Activated T-helper 2 cell treated with anti-CD3 and anti-CD28 coated beads, Interferon-gamma antibody, Interleukin-2, Interleukin-4, amounts not matched to agents 10 μg/mL and 5 μg/mL and 100 μg/mL, durations not matched to agents 14 hours and 24 hours and 36 hours (primary cell): ENCODE data around the gene TULP4. TPM values are rescaled to one million over a fixed set of nuclear protein-coding genes. Genes with fewer than 3 reads are reported as not detected.
"Not testable (repeated sequence)": the region's sequence is repeated elsewhere in the genome, so short reads cannot be mapped to it uniquely, and the experiment has no call there.

ENCODE experiments used
- DNase-seq: peaks from one replicate; pipeline ENCODE4 v3.0.0; 2021; ENCODE audit warnings: low spot score
- H3K27ac Mint-ChIP-seq: one replicate; pipeline ENCODE4 v1.8.0; 2021; ENCODE audit warnings: mixed read lengths
- H3K27me3 Mint-ChIP-seq: one replicate; pipeline ENCODE4 v1.8.0; 2021; ENCODE audit warnings: low read depth, mixed read lengths
- H3K36me3 Mint-ChIP-seq: one replicate; pipeline ENCODE4 v1.8.0; 2021; ENCODE audit warnings: low read depth, mixed read lengths
- H3K4me1 Mint-ChIP-seq: one replicate; pipeline ENCODE4 v1.8.0; 2021; ENCODE audit warnings: low read depth, mixed read lengths
- H3K4me3 Mint-ChIP-seq: one replicate; pipeline ENCODE4 v1.8.0; 2021; ENCODE audit warnings: low read depth, mild to moderate bottlenecking, moderate library complexity, mixed read lengths
- H3K9me3 Mint-ChIP-seq: one replicate; pipeline ENCODE4 v1.8.0; 2021; ENCODE audit warnings: mixed read lengths
- intact Hi-C: fragments of 100-400 bp; cut with micrococcal nuclease; formaldehyde crosslinking; loops from one replicate; pipeline ENCODE4 v1.15.1; 2023
- total RNA-seq: library from RNA; stranded (reverse); gene quantifications from 2 replicates; pipeline ENCODE4 v1.2.3, GENCODE V29; 2022

TULP4 gene
- total RNA-seq, 1 donor from 2014 or later = 19.8 TPM

DNA sequence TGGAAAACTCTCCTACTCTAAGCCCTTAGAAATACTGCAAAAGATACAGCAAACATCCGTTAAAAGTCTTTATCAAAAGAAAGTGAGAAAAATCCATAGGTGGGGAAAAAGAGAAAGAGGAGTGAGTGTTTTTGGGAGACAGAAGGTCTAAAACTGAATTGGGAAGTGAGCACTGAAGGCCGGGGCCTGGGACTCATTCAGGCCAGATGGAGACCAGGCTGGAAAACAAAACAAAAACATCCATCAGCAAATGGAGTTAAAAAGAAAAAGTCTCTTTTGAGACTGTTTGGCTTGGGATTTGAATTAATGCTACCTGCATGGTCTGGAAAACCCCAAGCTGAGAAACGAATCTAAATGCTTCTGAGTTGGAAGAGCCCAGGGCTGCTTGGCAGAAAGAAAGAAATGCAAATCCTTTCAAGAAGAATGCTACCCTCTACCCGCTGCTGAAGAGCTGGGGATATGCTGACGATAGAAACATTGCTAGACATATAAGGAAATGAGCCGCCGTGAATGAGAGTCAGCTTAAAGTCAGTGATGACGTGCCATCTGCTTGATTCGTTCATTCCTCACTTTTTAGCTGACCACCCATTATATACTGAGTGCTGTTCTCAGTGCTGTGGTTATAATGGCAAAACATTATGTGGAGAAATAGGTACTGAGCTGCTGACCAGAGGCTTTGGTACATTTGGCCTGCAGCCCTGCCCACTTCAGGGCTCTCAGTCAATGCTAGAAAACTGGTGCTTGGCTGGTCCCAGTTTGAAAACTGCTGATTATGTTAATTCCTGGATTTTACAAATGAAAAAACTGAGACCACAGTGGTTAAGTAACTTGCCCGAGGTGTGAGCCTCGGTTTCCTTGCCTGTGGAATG is 28.0 kb upstream of the TULP4 start:
- Mint-ChIP-seq H3K4me1 (peaks cover 28% of the 10 kb centered on the region), H3K4me3 (no peak overlapping the region), H3K27me3 (no peaks in the 10 kb centered on the region), H3K36me3 (no peaks in the 10 kb centered on the region), H3K27ac (no peak overlapping the region), H3K9me3 (no peaks in the 10 kb centered on the region)
- intact Hi-C loops = no loop called here
- DNase-seq = no peak

DNA sequence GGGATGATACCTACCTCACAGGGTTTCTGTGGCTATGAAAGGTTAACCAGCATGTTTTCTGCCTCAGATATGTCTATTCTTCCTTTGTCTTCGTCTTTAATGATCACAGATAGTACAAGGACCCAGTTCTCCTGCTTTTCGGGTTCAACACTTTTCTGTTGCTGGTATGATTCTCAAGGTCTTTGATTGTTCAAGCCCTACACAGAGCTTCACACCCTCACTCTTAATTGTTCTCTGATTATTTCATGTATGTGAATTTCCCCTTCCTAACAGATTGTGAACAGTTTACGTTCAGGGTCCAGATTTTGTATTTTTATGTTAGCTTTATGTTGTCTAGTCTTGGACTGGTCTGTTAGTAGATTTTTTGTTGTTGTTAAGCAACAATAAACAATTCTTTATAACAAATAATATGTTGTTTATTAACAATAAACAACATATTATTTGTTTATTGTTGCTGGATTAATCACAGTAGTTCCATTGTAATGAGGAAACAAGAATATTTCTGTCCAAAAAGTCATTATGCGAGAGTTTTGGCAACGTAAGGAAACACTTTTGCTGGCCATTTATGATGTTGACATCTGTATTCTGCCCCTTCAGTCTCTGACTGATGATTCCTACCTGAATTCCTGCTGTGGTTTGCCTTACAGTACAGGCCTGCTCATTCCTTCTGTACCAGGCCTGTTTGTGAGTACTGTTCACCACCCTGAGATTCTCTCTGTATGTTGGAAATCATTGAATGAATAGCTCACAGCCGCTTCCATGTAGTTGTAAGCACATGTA is 27.2 kb upstream of the TULP4 start:
- no peak for DNase-seq
- intact Hi-C loops = loop anchor here (5.0 kb wide), 1 partner anchor 37 kb away; no protein-coding TSS in a partner anchor
- Mint-ChIP-seq H3K4me1 (peaks cover 36% of the 10 kb centered on the region), H3K27ac (no peak overlapping the region), H3K27me3 (no peaks in the 10 kb centered on the region), H3K4me3 (no peak overlapping the region), H3K9me3 (no peaks in the 10 kb centered on the region), H3K36me3 (no peaks in the 10 kb centered on the region)

DNA sequence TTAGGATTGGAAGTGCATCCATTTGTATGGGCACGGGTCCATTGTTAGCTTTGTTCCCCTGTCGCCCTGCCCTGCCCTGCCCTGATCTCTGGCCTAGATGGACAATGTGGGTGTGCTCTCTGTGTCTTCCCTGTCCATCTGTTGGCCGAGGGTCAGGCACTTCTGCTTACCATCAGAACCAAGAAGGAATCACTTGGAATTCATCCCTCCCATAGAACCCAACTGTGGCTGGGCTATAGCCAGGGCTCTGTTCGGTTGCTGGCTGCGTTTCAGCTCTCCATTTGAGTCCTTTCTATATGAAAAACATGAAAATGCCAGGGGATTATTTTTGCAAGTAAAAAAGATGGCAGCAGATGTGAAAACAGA is 26.6 kb upstream of the TULP4 start:
- Mint-ChIP-seq H3K27ac (no peak overlapping the region), H3K36me3 (no peaks in the 10 kb centered on the region), H3K4me3 (no peak overlapping the region), H3K27me3 (no peaks in the 10 kb centered on the region), H3K9me3 (no peaks in the 10 kb centered on the region), H3K4me1 (peaks cover 41% of the 10 kb centered on the region)
- no peak for DNase-seq
- intact Hi-C loops = loop anchor here (5.0 kb wide), 1 partner anchor 37 kb away; no protein-coding TSS in a partner anchor

DNA sequence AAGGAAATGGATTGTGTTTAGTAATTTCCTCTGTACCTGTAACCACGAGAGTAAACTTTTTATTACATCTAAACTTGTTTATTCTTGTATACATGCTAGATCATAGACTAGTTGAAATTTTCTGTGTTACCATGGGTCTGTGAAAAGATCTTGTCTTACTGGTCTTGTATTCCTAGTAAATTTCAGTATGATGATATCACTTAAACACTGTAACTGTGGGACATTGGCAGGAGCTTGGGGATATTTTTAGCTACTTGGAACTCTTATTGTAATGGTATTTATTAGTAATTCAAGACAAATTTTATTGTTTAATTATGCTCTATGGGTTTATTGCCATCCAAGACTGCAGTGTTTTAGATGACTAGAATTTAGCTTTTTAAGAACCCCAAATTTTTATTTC is 25.9 kb upstream of the TULP4 start:
- DNase-seq = no peak
- no peak overlapping the region for H3K4me3 Mint-ChIP-seq
- no peaks in the 10 kb centered on the region for H3K36me3 Mint-ChIP-seq
- no peak overlapping the region for H3K27ac Mint-ChIP-seq
- H3K9me3 Mint-ChIP-seq = no peaks in the 10 kb centered on the region
- H3K27me3 Mint-ChIP-seq = no peaks in the 10 kb centered on the region
- H3K4me1 Mint-ChIP-seq = peaks cover 49% of the 10 kb centered on the region
- intact Hi-C loops = loop anchor here (5.0 kb wide), 1 partner anchor 36 kb away; no protein-coding TSS in a partner anchor

DNA sequence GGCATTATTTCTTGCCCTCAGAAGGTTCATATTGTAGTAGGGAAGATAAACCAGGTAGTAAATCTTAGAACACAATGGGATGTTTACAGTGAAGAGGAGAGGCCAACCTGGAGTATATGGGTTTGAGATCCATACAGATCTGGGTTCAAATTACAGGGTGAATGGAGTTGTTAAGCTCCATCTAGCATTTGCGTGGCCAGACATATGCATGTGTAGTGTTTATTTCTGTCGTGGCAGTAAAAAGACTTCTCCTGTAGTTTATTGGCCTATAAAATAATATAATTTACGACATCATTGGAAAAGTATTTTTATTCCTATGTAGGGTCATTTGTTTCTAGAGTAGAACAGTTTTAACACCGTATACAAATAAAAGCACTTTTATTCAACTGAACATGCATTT is 25.2 kb upstream of the TULP4 start:
- no peaks in the 10 kb centered on the region for H3K27me3 Mint-ChIP-seq
- H3K27ac Mint-ChIP-seq = no peak overlapping the region
- H3K9me3 Mint-ChIP-seq = no peaks in the 10 kb centered on the region
- H3K4me3 Mint-ChIP-seq = no peak overlapping the region
- H3K36me3 Mint-ChIP-seq = no peaks in the 10 kb centered on the region
- H3K4me1 Mint-ChIP-seq = peaks cover 55% of the 10 kb centered on the region
- no peak for DNase-seq
- intact Hi-C loops = loop anchor here (5.0 kb wide), 1 partner anchor 35 kb away; no protein-coding TSS in a partner anchor

DNA sequence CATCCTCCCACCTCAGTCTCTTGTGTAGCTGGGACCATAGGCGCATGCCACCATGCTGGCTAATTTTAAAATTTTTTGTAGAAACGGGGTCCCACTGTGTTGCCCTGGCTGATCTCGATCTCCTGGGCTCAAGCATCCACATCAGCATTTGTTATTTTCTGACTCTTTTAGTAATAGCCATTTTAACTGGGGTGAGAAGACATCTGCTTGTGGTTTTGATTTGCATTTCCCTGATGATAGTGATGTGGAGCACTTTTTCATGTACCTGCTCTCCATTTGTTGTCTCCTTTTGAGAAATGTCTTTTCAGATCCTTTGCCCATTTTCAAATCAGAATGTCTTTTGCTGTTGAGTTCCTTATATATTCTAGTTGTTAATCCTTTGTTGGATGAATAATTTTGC is 22.2 kb upstream of the TULP4 start:
- H3K4me1 Mint-ChIP-seq = peaks cover 49% of the 10 kb centered on the region
- peak overlapping the region; percentile 83 for H3K27ac Mint-ChIP-seq
- H3K4me3 Mint-ChIP-seq = peak overlapping the region; percentile 54
- H3K27me3 Mint-ChIP-seq = no peaks in the 10 kb centered on the region
- H3K36me3 Mint-ChIP-seq = peaks cover 8% of the 10 kb centered on the region
- H3K9me3 Mint-ChIP-seq = peaks cover 6% of the 10 kb centered on the region
- intact Hi-C loops = loop anchor here (2.0 kb wide), 2 partner anchors 55 to 57 kb away; no protein-coding TSS in a partner anchor
- DNase-seq = no peak

DNA sequence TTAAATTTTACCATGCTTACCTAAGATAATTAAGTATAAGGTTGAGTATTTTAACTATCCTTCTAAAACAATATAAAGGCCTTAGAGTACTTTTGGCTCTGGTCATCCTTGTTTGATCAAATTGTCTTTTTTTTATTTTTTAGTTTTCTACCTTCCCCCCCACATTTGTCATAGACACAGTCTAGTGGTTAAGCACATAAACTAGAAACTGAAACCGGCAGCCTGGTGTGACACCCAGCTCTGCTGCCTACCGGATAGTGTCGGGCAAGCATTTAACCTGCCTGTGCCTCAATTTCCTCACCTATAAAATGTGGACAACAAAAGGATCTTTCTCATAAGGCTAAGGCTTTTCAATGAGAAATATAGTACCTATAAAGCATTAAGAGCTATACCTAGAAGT is 21.6 kb upstream of the TULP4 start:
- Mint-ChIP-seq H3K4me1 (peaks cover 46% of the 10 kb centered on the region), H3K4me3 (peak overlapping the region; percentile 54), H3K36me3 (peaks cover 9% of the 10 kb centered on the region), H3K27me3 (no peaks in the 10 kb centered on the region), H3K27ac (peak overlapping the region; percentile 83), H3K9me3 (peaks cover 7% of the 10 kb centered on the region)
- peak; percentile 48 for DNase-seq
- intact Hi-C loops = loop anchor here (2.0 kb wide), 2 partner anchors 54 to 58 kb away; no protein-coding TSS in a partner anchor

DNA sequence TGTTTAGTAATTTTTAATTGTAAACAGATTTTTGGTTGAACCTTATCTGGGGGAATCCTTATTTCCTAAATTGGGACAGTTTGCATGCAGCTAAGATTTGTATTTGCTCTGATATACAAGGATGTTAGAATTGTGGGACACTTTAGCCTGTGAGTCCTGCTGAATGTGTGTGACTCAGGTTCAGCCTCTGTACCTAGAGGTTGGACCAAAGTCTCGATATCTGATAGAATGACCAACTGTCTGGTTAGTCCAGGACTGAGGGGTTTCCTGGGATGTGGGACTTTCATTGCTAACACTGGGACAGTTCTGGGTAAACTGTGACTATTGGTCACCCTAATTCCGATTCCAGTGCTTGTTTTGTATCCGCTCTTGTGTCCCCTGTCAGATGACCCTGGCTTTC is 20.2 kb upstream of the TULP4 start:
- Mint-ChIP-seq H3K36me3 (peaks cover 19% of the 10 kb centered on the region), H3K27me3 (no peaks in the 10 kb centered on the region), H3K4me3 (no peak overlapping the region), H3K4me1 (peaks cover 37% of the 10 kb centered on the region), H3K27ac (no peak overlapping the region), H3K9me3 (peaks cover 18% of the 10 kb centered on the region)
- DNase-seq = no peak
- intact Hi-C loops = no loop called here

DNA sequence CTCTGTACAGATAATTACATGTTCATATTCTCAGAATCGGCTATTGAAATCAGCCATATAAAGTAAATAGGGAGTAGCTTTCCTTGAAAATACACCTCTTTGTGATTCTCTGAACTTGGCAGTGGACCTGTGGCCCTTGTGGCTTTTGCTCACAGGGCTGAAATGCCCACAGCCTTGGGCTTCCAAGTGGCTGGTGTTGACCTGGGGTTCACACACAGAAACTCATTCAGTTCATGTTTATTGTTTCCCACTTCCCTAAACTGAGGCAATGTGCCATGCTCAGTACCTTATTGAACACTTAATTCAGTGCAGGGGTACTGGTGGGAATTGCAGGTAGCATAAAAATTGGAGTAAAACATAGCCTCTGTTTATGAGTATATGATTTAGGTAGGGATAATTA is 19.1 kb upstream of the TULP4 start:
- Mint-ChIP-seq H3K36me3 (peaks cover 26% of the 10 kb centered on the region), H3K9me3 (peaks cover 25% of the 10 kb centered on the region), H3K27me3 (no peaks in the 10 kb centered on the region), H3K4me1 (peaks cover 37% of the 10 kb centered on the region), H3K4me3 (no peak overlapping the region), H3K27ac (no peak overlapping the region)
- intact Hi-C loops = no loop called here
- DNase-seq = no peak

DNA sequence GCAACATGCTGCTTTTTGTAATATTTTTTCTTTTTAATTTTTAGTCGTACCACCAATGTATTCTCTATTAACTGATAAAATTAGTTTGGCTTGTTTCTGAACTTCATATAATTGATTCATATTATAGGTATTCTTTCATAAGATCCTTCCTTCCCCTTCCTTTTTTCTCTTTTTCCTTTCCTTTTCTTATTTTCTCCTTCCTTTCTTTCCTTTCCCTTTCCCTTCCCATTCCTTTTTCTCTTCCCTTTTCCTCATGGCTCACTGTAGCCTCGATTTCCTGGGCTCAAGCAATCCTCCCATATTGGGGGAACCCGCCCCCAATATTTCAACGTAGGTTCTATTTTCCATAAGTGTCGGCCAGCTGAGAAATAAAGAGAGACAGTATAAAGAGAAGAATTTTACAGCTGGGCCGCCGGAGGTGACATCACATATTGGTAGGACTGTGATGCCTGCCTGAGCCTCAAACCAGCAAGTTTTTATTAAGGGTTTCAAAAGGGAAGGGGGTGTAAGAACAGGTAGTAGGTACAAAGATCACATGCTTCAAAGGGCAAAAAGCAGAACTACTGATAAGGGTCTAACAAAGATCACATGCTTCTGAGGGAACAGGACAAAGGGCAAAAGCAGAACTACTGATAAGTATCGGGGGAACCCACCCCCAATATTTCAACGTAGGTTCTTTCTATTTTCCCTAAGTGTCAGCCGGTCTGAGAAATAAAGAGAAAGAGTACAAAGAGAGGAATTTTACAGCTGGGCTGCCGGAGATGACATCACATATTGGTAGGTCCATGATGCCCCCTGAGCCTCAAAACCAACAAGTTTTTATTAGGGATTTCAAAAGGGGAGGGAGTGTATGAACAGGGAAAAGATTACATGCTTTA is 16.1 kb upstream of the TULP4 start:
- DNase-seq, intact Hi-C loops, H3K27ac Mint-ChIP-seq, H3K27me3 Mint-ChIP-seq, H3K4me3 Mint-ChIP-seq: not testable (repeated sequence)
- Mint-ChIP-seq H3K36me3 (peaks cover 38% of the 10 kb centered on the region), H3K4me1 (peaks cover 17% of the 10 kb centered on the region), H3K9me3 (peaks cover 30% of the 10 kb centered on the region)

DNA sequence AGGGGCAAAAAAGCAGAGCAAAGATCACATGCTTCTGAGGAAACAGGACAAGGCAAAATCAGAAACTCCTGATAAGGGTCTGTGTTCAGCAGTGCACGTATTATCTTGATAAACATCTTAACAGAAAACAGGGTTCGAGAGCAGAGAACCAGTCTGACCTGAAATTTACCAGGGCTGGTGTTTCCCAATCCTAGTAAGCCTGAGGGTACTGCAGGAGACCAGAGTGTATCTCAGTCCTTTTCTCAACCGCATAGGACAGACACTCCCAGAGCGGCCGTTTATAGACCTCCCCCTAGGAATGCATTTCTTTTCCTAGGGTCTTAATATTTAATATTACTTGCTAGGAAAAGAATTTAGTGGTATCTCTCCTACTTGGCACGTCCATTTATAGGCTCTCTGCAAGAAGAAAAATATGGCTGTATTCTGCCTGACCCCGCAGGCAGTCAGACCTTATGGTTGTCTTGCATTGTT is 15.4 kb upstream of the TULP4 start:
- H3K9me3 Mint-ChIP-seq = peaks cover 30% of the 10 kb centered on the region
- DNase-seq, H3K4me3 Mint-ChIP-seq, H3K27me3 Mint-ChIP-seq, intact Hi-C loops, H3K27ac Mint-ChIP-seq: not testable (repeated sequence)
- peaks cover 38% of the 10 kb centered on the region for H3K36me3 Mint-ChIP-seq
- H3K4me1 Mint-ChIP-seq = peaks cover 11% of the 10 kb centered on the region

DNA sequence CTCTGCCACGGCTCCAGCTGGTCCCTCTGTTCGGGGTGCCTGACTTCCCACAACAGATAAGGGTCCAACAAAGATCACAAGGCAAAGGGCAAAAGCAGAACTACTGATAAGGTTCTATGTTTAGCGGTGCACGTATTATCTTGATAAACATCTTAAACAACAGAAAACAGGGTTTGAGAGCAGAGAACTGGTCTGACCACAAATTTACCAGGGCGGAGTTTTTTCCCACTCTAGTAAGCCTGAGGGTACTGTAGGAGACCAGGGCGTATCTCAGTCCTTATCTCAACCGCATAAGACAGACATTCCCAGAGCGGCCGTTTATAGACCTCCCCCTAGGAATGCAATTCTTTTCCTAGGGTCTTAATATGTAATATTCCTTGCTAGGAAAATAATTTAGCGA is 14.6 kb upstream of the TULP4 start:
- H3K9me3 Mint-ChIP-seq = peaks cover 30% of the 10 kb centered on the region
- H3K4me1 Mint-ChIP-seq, H3K27me3 Mint-ChIP-seq, H3K27ac Mint-ChIP-seq, intact Hi-C loops, H3K4me3 Mint-ChIP-seq, DNase-seq: not testable (repeated sequence)
- peaks cover 38% of the 10 kb centered on the region for H3K36me3 Mint-ChIP-seq
